Trophoblast cell (in vitro differentiated cells and primary cell): ENCODE results near the gene PHETA2.
"Not testable (repeated sequence)": the region's sequence is repeated elsewhere in the genome, so short reads cannot be mapped to it uniquely, and the experiment has no call there.

Experiments used
- DNase-seq, 2 donors: peaks; one replicate each; pipeline ENCODE4 v3.0.0-alpha.2; 2016
- H2AFZ ChIP-seq: 2 replicates; pipeline ENCODE4 v1.6.1; 2013; ENCODE audit warnings: low read length, moderate library complexity, mild to moderate bottlenecking; ENCODE audit not compliant: insufficient read depth, poor library complexity
- H2AK5ac ChIP-seq: 2 replicates; pipeline ENCODE4 v1.6.1; 2013; ENCODE audit warnings: mild to moderate bottlenecking, low read length
- H2BK120ac ChIP-seq: 2 replicates; pipeline ENCODE4 v1.6.1; 2013; ENCODE audit warnings: low read length, mild to moderate bottlenecking, moderate library complexity; ENCODE audit not compliant: insufficient read depth, poor library complexity
- H2BK12ac ChIP-seq: 2 replicates; pipeline ENCODE4 v1.6.1; 2013; ENCODE audit warnings: mild to moderate bottlenecking, low read length, moderate library complexity
- H2BK5ac ChIP-seq: 2 replicates; pipeline ENCODE4 v1.6.1; 2013; ENCODE audit warnings: low read length, low read depth, moderate library complexity, mild to moderate bottlenecking; ENCODE audit not compliant: poor library complexity
- H3K14ac ChIP-seq: 2 replicates; pipeline ENCODE4 v1.6.1; 2013; ENCODE audit warnings: mild to moderate bottlenecking, low read length
- H3K18ac ChIP-seq: 2 replicates; pipeline ENCODE4 v1.6.1; 2013; ENCODE audit warnings: mild to moderate bottlenecking, low read length
- H3K23ac ChIP-seq: 2 replicates; pipeline ENCODE4 v1.6.1; 2013; ENCODE audit warnings: low read length
- H3K27ac ChIP-seq: 2 replicates; pipeline ENCODE4 v1.5.1; 2013; ENCODE audit warnings: low read depth, mild to moderate bottlenecking, inconsistent platforms, low read length, moderate library complexity
- H3K27me3 ChIP-seq: 2 replicates; pipeline ENCODE4 v1.6.1; 2013; ENCODE audit warnings: inconsistent platforms, mild to moderate bottlenecking, low read length, moderate library complexity; ENCODE audit not compliant: insufficient read depth
- H3K36me3 ChIP-seq, 2 experiments: 1 replicate in 1 of 2; 2 replicates in 1 of 2; pipeline ENCODE4 v1.6.1; 2013; ENCODE audit warnings: low read length in 2 of 2, mild to moderate bottlenecking in 2 of 2, moderate library complexity in 1 of 2; ENCODE audit not compliant: insufficient read depth in 2 of 2, control insufficient read depth in 1 of 2
- H3K4ac ChIP-seq: 2 replicates; pipeline ENCODE4 v1.6.1; 2013; ENCODE audit warnings: low read depth, mild to moderate bottlenecking, low read length, moderate library complexity
- H3K4me1 ChIP-seq, 2 experiments: 1 replicate in 1 of 2; 2 replicates in 1 of 2; pipeline ENCODE4 v1.6.1; 2013; ENCODE audit warnings: low read length in 2 of 2, mild to moderate bottlenecking in 2 of 2, moderate library complexity in 1 of 2; ENCODE audit not compliant: insufficient read depth in 2 of 2, control insufficient read depth in 1 of 2
- H3K4me2 ChIP-seq: 2 replicates; pipeline ENCODE4 v1.6.1; 2013; ENCODE audit warnings: inconsistent platforms, mild to moderate bottlenecking, low read length, moderate library complexity
- H3K4me3 ChIP-seq: 2 replicates; pipeline ENCODE4 v1.5.1; 2013; ENCODE audit warnings: mild to moderate bottlenecking, low read depth, low read length, inconsistent platforms
- H3K79me1 ChIP-seq: one replicate; pipeline ENCODE4 v1.6.1; 2013; ENCODE audit warnings: low read length
- H3K79me2 ChIP-seq: 2 replicates; pipeline ENCODE4 v1.6.1; 2013; ENCODE audit warnings: low read length, mild to moderate bottlenecking; ENCODE audit not compliant: control insufficient read depth, insufficient read depth, poor library complexity
- H3K9ac ChIP-seq: 2 replicates; pipeline ENCODE4 v1.6.1; 2013; ENCODE audit warnings: mild to moderate bottlenecking, low read length
- H3K9me3 ChIP-seq: 2 replicates; pipeline ENCODE4 v1.6.1; 2013; ENCODE audit warnings: low read depth, mild to moderate bottlenecking, control low read depth, inconsistent platforms, low read length; ENCODE audit not compliant: insufficient read depth
- H4K12ac ChIP-seq: 2 replicates; pipeline ENCODE4 v1.6.1; 2013; ENCODE audit warnings: low read depth, mild to moderate bottlenecking, low read length, moderate library complexity
- H4K8ac ChIP-seq: 2 replicates; pipeline ENCODE4 v1.6.1; 2013; ENCODE audit warnings: low read depth, mild to moderate bottlenecking, low read length, moderate library complexity
- H4K91ac ChIP-seq: one replicate; pipeline ENCODE4 v1.6.1; 2013; ENCODE audit warnings: low read depth, mild to moderate bottlenecking, low read length, moderate library complexity
- WGBS: extraction: QIAGEN DNeasy Blood & Tissue Kit; methylation state at CpG from one replicate; pipeline ENCODE4 v1.1.7; 2013; ENCODE audit warnings: missing lambda C conversion rate; ENCODE audit not compliant: insufficient read length, insufficient coverage; ENCODE audit errors: extremely low coverage; 5-methylcytosine and 5-hydroxymethylcytosine counted together

PHETA2 gene

GRCh38 chr22:42114721-42115120, 40.7 kb downstream of the PHETA2 start:
- no peaks in the 10 kb centered on the region for H3K79me2 ChIP-seq

GRCh38 chr22:42115420-42115830, 41.4 kb downstream of the PHETA2 start:
- not testable (repeated sequence) for H3K79me1 ChIP-seq, H3K4me3 ChIP-seq, H3K23ac ChIP-seq, H2AK5ac ChIP-seq, H4K8ac ChIP-seq, H3K27me3 ChIP-seq, H3K36me3 ChIP-seq, H3K4me1 ChIP-seq, DNase-seq, H3K14ac ChIP-seq, H3K9me3 ChIP-seq, H2BK5ac ChIP-seq, H3K27ac ChIP-seq, H2AFZ ChIP-seq, H3K79me2 ChIP-seq, H3K9ac ChIP-seq, H3K4me2 ChIP-seq, H4K12ac ChIP-seq, H2BK120ac ChIP-seq, H3K4ac ChIP-seq, H3K18ac ChIP-seq, H2BK12ac ChIP-seq, H4K91ac ChIP-seq
- 100% methylated on average over 3 of the region's 6 CpGs for WGBS

More at GRCh38 chr22:42114721-42115120, 40.7 kb downstream of the PHETA2 start:
- DNase-seq: peak; percentile 11 to 64
- no peak overlapping the region for H3K18ac ChIP-seq
- no peak overlapping the region for H4K91ac ChIP-seq
- no peak overlapping the region for H3K23ac ChIP-seq
- no peak overlapping the region for H2BK12ac ChIP-seq
- no CpG with 5 or more reads among the region's 7 CpGs for WGBS
- no peak overlapping the region for H3K4me2 ChIP-seq
- no peak overlapping the region for H3K27ac ChIP-seq
- no peak overlapping the region for H2BK120ac ChIP-seq
- no peaks in the 10 kb centered on the region for H3K79me1 ChIP-seq
- no peak overlapping the region for H2BK5ac ChIP-seq
- H4K8ac ChIP-seq: no peak overlapping the region
- H3K4me3 ChIP-seq: no peak overlapping the region
- H3K4me1 ChIP-seq: no peaks in the 10 kb centered on the region
- no peak overlapping the region for H4K12ac ChIP-seq
- H3K36me3 ChIP-seq: no peaks in the 10 kb centered on the region
- H3K9me3 ChIP-seq: peaks cover 8% of the 10 kb centered on the region
- no peaks in the 10 kb centered on the region for H3K27me3 ChIP-seq
- no peak overlapping the region for H2AK5ac ChIP-seq
- no peak overlapping the region for H3K14ac ChIP-seq
- H3K9ac ChIP-seq: no peak overlapping the region
- H3K4ac ChIP-seq: no peak overlapping the region
- H2AFZ ChIP-seq: no peak overlapping the region

DNA sequence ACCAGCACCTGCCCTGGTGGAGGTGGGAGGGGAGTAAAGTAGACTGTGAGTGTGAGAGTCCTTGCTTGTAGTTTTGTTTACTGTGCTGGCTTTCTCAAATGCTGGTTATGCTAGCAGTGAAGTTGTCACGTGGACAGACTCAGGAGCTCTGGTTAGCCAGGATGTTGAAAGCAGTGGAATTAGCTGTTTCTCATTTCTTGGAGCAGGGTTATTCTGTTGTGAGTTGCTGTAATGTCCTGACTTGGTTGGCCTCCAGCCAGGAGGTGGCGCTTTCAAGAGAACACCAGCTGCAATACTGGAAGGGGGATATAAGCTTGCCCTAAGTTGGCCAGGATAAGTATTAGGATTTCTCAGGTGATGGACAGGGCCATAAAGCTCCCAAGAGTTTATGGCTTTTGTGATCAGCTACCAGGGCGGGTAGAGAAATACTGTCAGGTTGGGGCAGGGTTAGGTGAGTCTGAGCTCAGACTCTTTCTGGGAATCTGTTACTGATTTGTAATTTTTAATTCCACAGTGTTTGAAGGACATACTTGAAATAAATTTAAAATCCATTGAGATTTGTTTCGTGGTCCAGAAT, 42.9 kb downstream of the PHETA2 start:
- H3K9me3 ChIP-seq: peaks cover 8% of the 10 kb centered on the region
- no peak overlapping the region for H4K8ac ChIP-seq
- no peaks in the 10 kb centered on the region for H3K4me1 ChIP-seq
- no peak overlapping the region for H3K4me3 ChIP-seq
- no peak overlapping the region for H3K23ac ChIP-seq
- no peak overlapping the region for H3K14ac ChIP-seq
- no peaks in the 10 kb centered on the region for H3K79me2 ChIP-seq
- H3K79me1 ChIP-seq: no peaks in the 10 kb centered on the region
- H3K18ac ChIP-seq: no peak overlapping the region
- no peak for DNase-seq
- H3K36me3 ChIP-seq: no peaks in the 10 kb centered on the region
- H2AK5ac ChIP-seq: no peak overlapping the region
- H3K27ac ChIP-seq: no peak overlapping the region
- no peak overlapping the region for H4K91ac ChIP-seq
- no peak overlapping the region for H3K4me2 ChIP-seq
- no peaks in the 10 kb centered on the region for H3K27me3 ChIP-seq
- no peak overlapping the region for H2BK12ac ChIP-seq
- no CpG with 5 or more reads among the region's 4 CpGs for WGBS
- H3K4ac ChIP-seq: no peak overlapping the region
- no peak overlapping the region for H4K12ac ChIP-seq
- no peak overlapping the region for H3K9ac ChIP-seq
- no peak overlapping the region for H2BK5ac ChIP-seq
- H2AFZ ChIP-seq: no peak overlapping the region
- H2BK120ac ChIP-seq: no peak overlapping the region

GRCh38 chr22:42120231-42121021, 46.4 kb downstream of the PHETA2 start:
- H2BK120ac ChIP-seq, H3K36me3 ChIP-seq, H3K27ac ChIP-seq, H3K4me3 ChIP-seq, H3K79me2 ChIP-seq, H3K79me1 ChIP-seq, H3K18ac ChIP-seq, H2AFZ ChIP-seq, H3K27me3 ChIP-seq, H2AK5ac ChIP-seq, H2BK5ac ChIP-seq, H4K91ac ChIP-seq, H2BK12ac ChIP-seq, H4K8ac ChIP-seq, H3K9me3 ChIP-seq, H3K14ac ChIP-seq, DNase-seq, H3K4ac ChIP-seq, H3K4me2 ChIP-seq, H4K12ac ChIP-seq, H3K9ac ChIP-seq, H3K23ac ChIP-seq, H3K4me1 ChIP-seq: not testable (repeated sequence)
- no CpG with 5 or more reads among the region's 15 CpGs for WGBS
